RWPE2 (cell line): ENCODE results near the gene PPP2R5C.

ENCODE experiments used
- ATAC-seq: fragments of 200-7000 bp; cut with Tn5 transposase; 3 replicates; pipeline ENCODE4 v1.9.1; 2021; ENCODE audit warnings: low read depth
- DNase-seq: peaks from one replicate; pipeline ENCODE4 v3.0.0-alpha.2; 2020; ENCODE audit warnings: low spot score
- H3K27ac ChIP-seq: fragments of 450-650 bp; 2 replicates; pipeline ENCODE4 v1.5.1; 2017; ENCODE audit warnings: mild to moderate bottlenecking; ENCODE audit not compliant: poor library complexity, severe bottlenecking
- H3K27me3 ChIP-seq: fragments of 250-450 bp; sonication (Bioruptor Pico); 2 replicates; pipeline ENCODE4 v1.5.1; 2021; ENCODE audit warnings: mild to moderate bottlenecking, moderate library complexity; ENCODE audit not compliant: insufficient read depth, poor library complexity, severe bottlenecking
- H3K36me3 ChIP-seq: fragments of 250-450 bp; sonication (Bioruptor Pico); 2 replicates; pipeline ENCODE4 v1.5.1; 2020; ENCODE audit warnings: low read depth, mild to moderate bottlenecking, moderate library complexity
- H3K4me1 ChIP-seq: fragments of 250-450 bp; sonication (Bioruptor Pico); 2 replicates; pipeline ENCODE4 v1.5.1; 2021; ENCODE audit warnings: mild to moderate bottlenecking, moderate library complexity; ENCODE audit not compliant: insufficient read depth, poor library complexity, severe bottlenecking
- H3K4me3 ChIP-seq: fragments of 250-450 bp; sonication (Bioruptor Pico); 2 replicates; pipeline ENCODE4 v1.5.1; 2021; ENCODE audit warnings: mild to moderate bottlenecking, moderate library complexity; ENCODE audit not compliant: severe bottlenecking
- H3K9me3 ChIP-seq: fragments of 250-450 bp; sonication (Bioruptor Pico); 2 replicates; pipeline ENCODE4 v1.5.1; 2021; ENCODE audit warnings: mild to moderate bottlenecking, moderate library complexity; ENCODE audit not compliant: severe bottlenecking
- CTCF ChIP-seq: fragments of 450-650 bp; IDR thresholded peaks from one replicate; pipeline ENCODE4 v1.5.1; 2017; ENCODE audit warnings: mild to moderate bottlenecking, moderate library complexity; ENCODE audit not compliant: poor library complexity, severe bottlenecking

The PPP2R5C gene

GRCh38 chr14:101888182-101888581 lies 126.7 kb downstream of the PPP2R5C start:
- Histone ChIP-seq H3K4me1 (no peaks in the 10 kb centered on the region), H3K4me3 (no peak overlapping the region), H3K9me3 (no peaks in the 10 kb centered on the region), H3K36me3 (peaks cover 64% of the 10 kb centered on the region), H3K27me3 (no peaks in the 10 kb centered on the region), H3K27ac (no peak overlapping the region)
- DNase-seq (no peak), ATAC-seq (no peak)
- TF ChIP-seq CTCF = no peak

GRCh38 chr14:101889366-101889765 lies 127.9 kb downstream of the PPP2R5C start:
- Histone ChIP-seq H3K9me3 (no peaks in the 10 kb centered on the region), H3K27ac (no peak overlapping the region), H3K27me3 (no peaks in the 10 kb centered on the region), H3K4me1 (no peaks in the 10 kb centered on the region), H3K36me3 (peaks cover 64% of the 10 kb centered on the region), H3K4me3 (no peak overlapping the region)
- TF ChIP-seq CTCF = no peak
- no peak for DNase-seq
- no peak for ATAC-seq

GRCh38 chr14:101889898-101890297 lies 128.4 kb downstream of the PPP2R5C start:
- no peaks in the 10 kb centered on the region for H3K4me1 ChIP-seq
- H3K4me3 ChIP-seq = no peak overlapping the region
- no peaks in the 10 kb centered on the region for H3K9me3 ChIP-seq
- no peak overlapping the region for H3K27ac ChIP-seq
- TF ChIP-seq CTCF = peak; percentile 7
- no peaks in the 10 kb centered on the region for H3K27me3 ChIP-seq
- DNase-seq (no peak), ATAC-seq (peak; percentile 25; the same call in 1 of the 3 replicates)
- peaks cover 64% of the 10 kb centered on the region for H3K36me3 ChIP-seq

GRCh38 chr14:101891471-101891870 lies 130.0 kb downstream of the PPP2R5C start:
- no peak for TF ChIP-seq CTCF
- Histone ChIP-seq H3K4me1 (no peaks in the 10 kb centered on the region), H3K4me3 (no peak overlapping the region), H3K27ac (no peak overlapping the region), H3K9me3 (no peaks in the 10 kb centered on the region), H3K27me3 (no peaks in the 10 kb centered on the region), H3K36me3 (peaks cover 68% of the 10 kb centered on the region)
- ATAC-seq (no peak), DNase-seq (no peak)

GRCh38 chr14:101893759-101894158 lies 132.2 kb downstream of the PPP2R5C start:
- TF ChIP-seq CTCF = no peak
- no peaks in the 10 kb centered on the region for H3K9me3 ChIP-seq
- no peak overlapping the region for H3K4me3 ChIP-seq
- H3K36me3 ChIP-seq = peaks cover 74% of the 10 kb centered on the region
- DNase-seq (no peak), ATAC-seq (no peak)
- no peak overlapping the region for H3K27ac ChIP-seq
- no peaks in the 10 kb centered on the region for H3K4me1 ChIP-seq
- H3K27me3 ChIP-seq = no peaks in the 10 kb centered on the region
